Testis (tissue), 3 donors: Measurements from ENCODE around the gene PJA1. TPM values are rescaled to one million over a fixed set of nuclear protein-coding genes. Genes with fewer than 3 reads are reported as not detected.

Experiments used
- DNase-seq: peaks from one replicate; pipeline ENCODE4 v3.0.0-alpha.2; 2019
- H3K27ac ChIP-seq, 2 donors: fragments of 200-600 bp; sonication (generic); one replicate each; pipeline ENCODE4 v1.5.1; 2019
- H3K27me3 ChIP-seq: fragments of 200-600 bp; sonication (generic); one replicate; pipeline ENCODE4 v1.5.1; 2019
- H3K36me3 ChIP-seq: fragments of 200-600 bp; sonication (generic); one replicate; pipeline ENCODE4 v1.5.1; 2017; ENCODE audit warnings: low read depth; ENCODE audit errors: missing control alignments
- H3K4me1 ChIP-seq: fragments of 200-600 bp; sonication (generic); one replicate; pipeline ENCODE4 v1.5.1; 2019
- H3K4me3 ChIP-seq, 2 donors: fragments of 200-600 bp; sonication (generic); one replicate each; pipeline ENCODE4 v1.5.1; 2017 to 2019
- H3K9me3 ChIP-seq: fragments of 200-600 bp; sonication (generic); one replicate; pipeline ENCODE4 v1.5.1; 2017
- CTCF ChIP-seq, 3 experiments: fragments of 450-650 bp in 2 of 3; fragments of 200-600 bp in 1 of 3; sonication (generic) in 1 of 3; IDR thresholded peaks; one replicate each; pipeline ENCODE4 v1.5.1; 2016 to 2019; ENCODE audit warnings: antibody characterized with exemption in 3 of 3, mild to moderate bottlenecking in 2 of 3, moderate library complexity in 1 of 3
- POLR2A ChIP-seq: fragments of 450-650 bp; IDR thresholded peaks from one replicate; pipeline ENCODE4 v1.6.1; 2017; ENCODE audit warnings: antibody characterized with exemption, mild to moderate bottlenecking, moderate library complexity
- WGBS, 2 donors: methylation state at CpG; one replicate each; pipeline ENCODE4 v1.1.5; 2018; 5-methylcytosine and 5-hydroxymethylcytosine counted together
- intact Hi-C: fragments of 100-400 bp; cut with DNase I; formaldehyde crosslinking; loops from one replicate; pipeline ENCODE4 v1.15.1; 2023; ENCODE audit warnings: low total_unique reads
- polyA plus RNA-seq: library from polyadenylated mRNA; stranded (reverse); fragments of 350-450 nt; fragmentation: Illumina TruSeq; extraction: RNeasy Lipid Tissue Mini Kit (QIAGEN cat#74804); gene quantifications from one replicate; pipeline ENCODE4 v1.2.3, GENCODE V29; 2014; ENCODE audit warnings: low read depth, low replicate concordance; ENCODE audit not compliant: insufficient read depth
- total RNA-seq, 2 donors: library from RNA; depleted of rRNA; stranded (reverse); fragments of >200 nt; gene quantifications; one replicate each; pipeline ENCODE4 v1.2.3, GENCODE V29; 2016

The PJA1 gene
- total and polyA plus RNA-seq, 3 donors from 2014 or later, result 56.6 to 101 (median 61.8) TPM

GRCh38 chrX:69162361-69162865 lies 2.8 kb downstream of the PJA1 start:
- DNase-seq, result no peak
- Histone ChIP-seq H3K36me3 (no peaks in the 10 kb centered on the region), H3K27me3 (no peaks in the 10 kb centered on the region), H3K4me3 (no peak overlapping the region), H3K4me1 (peaks cover 4% of the 10 kb centered on the region), H3K9me3 (no peaks in the 10 kb centered on the region), H3K27ac (no peak overlapping the region)
- intact Hi-C loops, result no loop called here
- TF ChIP-seq POLR2A (no peak), CTCF (IDR thresholded peaks at IDR 0.05) (no peak)
- WGBS, 2 donors, result 75% methylated on average over 8 to 9 of the region's 9 CpGs

- intact Hi-C loops, result no loop called here
- DNase-seq, result no peak
- peaks cover 4% of the 10 kb centered on the region for H3K4me1 ChIP-seq
- TF ChIP-seq POLR2A (no peak), CTCF (IDR thresholded peaks at IDR 0.05) (no peak)
- no peaks in the 10 kb centered on the region for H3K36me3 ChIP-seq
- H3K27me3 ChIP-seq, result no peaks in the 10 kb centered on the region
- H3K27ac ChIP-seq, result no peak overlapping the region
- 77 to 90% methylated on average over 13 to 26 of the region's 26 CpGs for WGBS, 2 donors
- H3K9me3 ChIP-seq, result no peaks in the 10 kb centered on the region
- no peak overlapping the region for H3K4me3 ChIP-seq
Measured at GRCh38 chrX:69161786-69162349, 3.4 kb downstream of the PJA1 start.

GRCh38 chrX:69161371-69161770 lies 3.9 kb downstream of the PJA1 start:
- H3K36me3 ChIP-seq, result no peaks in the 10 kb centered on the region
- H3K4me3 ChIP-seq, result no peak overlapping the region
- no peaks in the 10 kb centered on the region for H3K9me3 ChIP-seq
- WGBS, 2 donors, result 85 to 100% methylated on average over 1 to 10 of the region's 10 CpGs
- H3K4me1 ChIP-seq, result peaks cover 4% of the 10 kb centered on the region
- no peak overlapping the region for H3K27ac ChIP-seq
- no peaks in the 10 kb centered on the region for H3K27me3 ChIP-seq
- TF ChIP-seq POLR2A, result no peak
- TF ChIP-seq CTCF (IDR thresholded peaks at IDR 0.05), result no peak
- intact Hi-C loops, result no loop called here
- no peak for DNase-seq

- intact Hi-C loops, result no loop called here
- Histone ChIP-seq H3K27me3 (no peaks in the 10 kb centered on the region), H3K4me1 (peaks cover 4% of the 10 kb centered on the region), H3K36me3 (no peaks in the 10 kb centered on the region), H3K27ac (no peak overlapping the region), H3K9me3 (no peaks in the 10 kb centered on the region), H3K4me3 (no peak overlapping the region)
- peak; percentile 73 for DNase-seq
- peak in 1 of 3 experiments; percentile 32 for TF ChIP-seq CTCF (IDR thresholded peaks at IDR 0.05)
- TF ChIP-seq POLR2A, result no peak
- 53% methylated on average over 13 of the region's 13 CpGs; no CpG with 5 or more reads in 1 of the 2 donors for WGBS, 2 donors
Measured at GRCh38 chrX:69158166-69158980, 6.9 kb downstream of the PJA1 start.
